Esophagus muscularis mucosa (tissue), 4 donors: ENCODE data around the gene RAB40B. TPM values are rescaled to one million over a fixed set of nuclear protein-coding genes. Genes with fewer than 3 reads are reported as not detected.

Source experiments
- DNase-seq: peaks from one replicate; pipeline ENCODE4 v3.0.0-alpha.2; 2017; ENCODE audit errors: extremely low spot score
- H3K27ac ChIP-seq, 4 donors: fragments of 200-600 bp; sonication (generic); replicated peaks in 1 of 4; 1 replicate in 3 of 4; 2 replicates in 1 of 4; pipeline ENCODE4 v1.5.1; 2016 to 2019; ENCODE audit warnings: mild to moderate bottlenecking in 1 of 4
- H3K27me3 ChIP-seq, 4 donors: fragments of 200-600 bp; sonication (generic); one replicate each; pipeline versions ENCODE4 v1.5.1 to v1.6.0; 2016 to 2019
- H3K36me3 ChIP-seq, 4 donors: fragments of 200-600 bp; sonication (generic); one replicate each; pipeline ENCODE4 v1.5.1; 2016 to 2019
- H3K4me1 ChIP-seq, 4 donors: fragments of 200-600 bp; sonication (generic); one replicate each; pipeline ENCODE4 v1.5.1; 2016 to 2019
- H3K4me3 ChIP-seq, 4 donors: fragments of 200-600 bp; sonication (generic); 1 replicate in 2 of 4; 2 replicates in 2 of 4; pipeline ENCODE4 v1.5.1; 2016 to 2019; ENCODE audit warnings: mild to moderate bottlenecking in 4 of 4, moderate library complexity in 1 of 4
- H3K9me3 ChIP-seq, 4 donors: fragments of 200-600 bp; sonication (generic); 1 replicate in 3 of 4; 2 replicates in 1 of 4; pipeline ENCODE4 v1.5.1; 2016 to 2019
- EP300 ChIP-seq: sonication (generic); formaldehyde crosslinking; IDR thresholded peaks from one replicate; pipeline ENCODE4 v1.6.1; 2017; ENCODE audit warnings: antibody characterized with exemption
- POLR2A ChIP-seq: fragments of 450-650 bp; IDR thresholded peaks from one replicate; pipeline ENCODE4 v1.6.1; 2017; ENCODE audit warnings: antibody characterized with exemption, moderate library complexity, mild to moderate bottlenecking, low read depth
- POLR2AphosphoS5 ChIP-seq, 2 donors: sonication (generic); formaldehyde crosslinking; IDR thresholded peaks; one replicate each; pipeline ENCODE4 v1.6.1; 2017; ENCODE audit warnings: antibody characterized with exemption in 2 of 2
- WGBS: methylation state at CpG from one replicate; pipeline ENCODE4 v1.1.5; 2018; 5-methylcytosine and 5-hydroxymethylcytosine counted together
- intact Hi-C: fragments of 100-400 bp; cut with DNase I; formaldehyde crosslinking; loops from one replicate; pipeline ENCODE4 v1.15.1; 2023
- total RNA-seq, 4 donors: library from RNA; depleted of rRNA; stranded (reverse); fragments of >200 nt; gene quantifications; one replicate each; pipeline versions ENCODE4 v1.1.0 to v1.2.1, GENCODE V29; 2016
- TF ChIP-seq, protein P1 (sequence below), 3 experiments: fragments of 200-600 bp in 2 of 3; fragments of 450-650 bp in 1 of 3; sonication (generic) in 2 of 3; IDR thresholded peaks; one replicate each; pipeline ENCODE4 v1.5.1; 2017 to 2019; ENCODE audit warnings: antibody characterized with exemption in 3 of 3, mild to moderate bottlenecking in 2 of 3, moderate library complexity in 1 of 3

The RAB40B gene
- total RNA-seq, 4 donors from 2014 or later = 6.2 to 24.3 (median 19.4) TPM

DNA sequence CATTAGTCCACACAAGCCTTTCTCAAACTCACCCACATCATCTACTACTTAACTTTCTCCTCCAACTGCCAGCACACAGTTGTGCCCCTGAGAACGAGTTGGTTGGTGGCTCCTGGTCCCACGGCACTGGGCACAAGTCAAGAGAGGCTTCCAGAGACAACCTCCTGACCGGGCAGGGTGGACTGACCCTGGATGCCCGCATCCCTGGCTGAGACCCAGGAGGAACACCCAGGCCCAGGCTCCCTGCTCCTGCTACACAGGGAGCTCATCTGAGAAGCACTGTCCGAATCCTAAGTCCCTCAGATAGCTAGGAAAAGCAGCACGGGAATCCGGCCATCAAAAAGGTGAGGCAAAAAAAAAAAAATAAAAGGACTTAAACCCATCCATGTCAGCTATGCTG lies 79.3 kb downstream of the RAB40B start:
- H3K4me3 ChIP-seq = no peak overlapping the region
- 92% methylated on average over 7 of the region's 7 CpGs for WGBS
- H3K27ac ChIP-seq = no peak overlapping the region
- peaks cover 64 to 100% (median 96%) of the 10 kb centered on the region in 4 donors for H3K36me3 ChIP-seq
- DNase-seq = no peak
- intact Hi-C loops = no loop called here
- H3K9me3 ChIP-seq = no peaks in the 10 kb centered on the region
- H3K4me1 ChIP-seq = no peaks in the 10 kb centered on the region
- no peak for TF ChIP-seq EP300
- no peak for TF ChIP-seq POLR2AphosphoS5 (IDR thresholded peaks at IDR 0.05)
- TF ChIP-seq, protein P1, sequence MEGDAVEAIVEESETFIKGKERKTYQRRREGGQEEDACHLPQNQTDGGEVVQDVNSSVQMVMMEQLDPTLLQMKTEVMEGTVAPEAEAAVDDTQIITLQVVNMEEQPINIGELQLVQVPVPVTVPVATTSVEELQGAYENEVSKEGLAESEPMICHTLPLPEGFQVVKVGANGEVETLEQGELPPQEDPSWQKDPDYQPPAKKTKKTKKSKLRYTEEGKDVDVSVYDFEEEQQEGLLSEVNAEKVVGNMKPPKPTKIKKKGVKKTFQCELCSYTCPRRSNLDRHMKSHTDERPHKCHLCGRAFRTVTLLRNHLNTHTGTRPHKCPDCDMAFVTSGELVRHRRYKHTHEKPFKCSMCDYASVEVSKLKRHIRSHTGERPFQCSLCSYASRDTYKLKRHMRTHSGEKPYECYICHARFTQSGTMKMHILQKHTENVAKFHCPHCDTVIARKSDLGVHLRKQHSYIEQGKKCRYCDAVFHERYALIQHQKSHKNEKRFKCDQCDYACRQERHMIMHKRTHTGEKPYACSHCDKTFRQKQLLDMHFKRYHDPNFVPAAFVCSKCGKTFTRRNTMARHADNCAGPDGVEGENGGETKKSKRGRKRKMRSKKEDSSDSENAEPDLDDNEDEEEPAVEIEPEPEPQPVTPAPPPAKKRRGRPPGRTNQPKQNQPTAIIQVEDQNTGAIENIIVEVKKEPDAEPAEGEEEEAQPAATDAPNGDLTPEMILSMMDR (IDR thresholded peaks at IDR 0.05) = no peak
- no peak for TF ChIP-seq POLR2A
- H3K27me3 ChIP-seq = no peaks in the 10 kb centered on the region

GRCh38 chr17:82616021-82616711 lies 82.3 kb downstream of the RAB40B start:
- Histone ChIP-seq H3K27ac (no peak overlapping the region), H3K36me3 (peaks cover 55 to 87% (median 76%) of the 10 kb centered on the region in 4 donors), H3K4me1 (peaks cover 5 to 10% (median 5%) of the 10 kb centered on the region in 4 donors), H3K4me3 (no peak overlapping the region), H3K27me3 (no peaks in the 10 kb centered on the region), H3K9me3 (no peaks in the 10 kb centered on the region)
- no peak for DNase-seq
- no peak for TF ChIP-seq EP300
- TF ChIP-seq, protein P1 (IDR thresholded peaks at IDR 0.05) = no peak
- TF ChIP-seq POLR2A = no peak
- TF ChIP-seq POLR2AphosphoS5 (IDR thresholded peaks at IDR 0.05) = no peak
- intact Hi-C loops = no loop called here
- WGBS = 83% methylated on average over 22 of the region's 22 CpGs

- H3K36me3 ChIP-seq = peaks cover 47 to 87% (median 73%) of the 10 kb centered on the region in 4 donors
- no peaks in the 10 kb centered on the region for H3K27me3 ChIP-seq
- TF ChIP-seq POLR2A (no peak), POLR2AphosphoS5 (IDR thresholded peaks at IDR 0.05) (no peak), EP300 (no peak)
- TF ChIP-seq, protein P1 (IDR thresholded peaks at IDR 0.05) = no peak
- H3K27ac ChIP-seq = no peak overlapping the region
- no peak for DNase-seq
- intact Hi-C loops = no loop called here
- H3K4me3 ChIP-seq = no peak overlapping the region
- H3K4me1 ChIP-seq = peaks cover 5 to 10% (median 7%) of the 10 kb centered on the region in 4 donors
- no peaks in the 10 kb centered on the region for H3K9me3 ChIP-seq
- 89% methylated on average over 44 of the region's 45 CpGs for WGBS
Observed at GRCh38 chr17:82615084-82616020, 83.1 kb downstream of the RAB40B start.

DNA sequence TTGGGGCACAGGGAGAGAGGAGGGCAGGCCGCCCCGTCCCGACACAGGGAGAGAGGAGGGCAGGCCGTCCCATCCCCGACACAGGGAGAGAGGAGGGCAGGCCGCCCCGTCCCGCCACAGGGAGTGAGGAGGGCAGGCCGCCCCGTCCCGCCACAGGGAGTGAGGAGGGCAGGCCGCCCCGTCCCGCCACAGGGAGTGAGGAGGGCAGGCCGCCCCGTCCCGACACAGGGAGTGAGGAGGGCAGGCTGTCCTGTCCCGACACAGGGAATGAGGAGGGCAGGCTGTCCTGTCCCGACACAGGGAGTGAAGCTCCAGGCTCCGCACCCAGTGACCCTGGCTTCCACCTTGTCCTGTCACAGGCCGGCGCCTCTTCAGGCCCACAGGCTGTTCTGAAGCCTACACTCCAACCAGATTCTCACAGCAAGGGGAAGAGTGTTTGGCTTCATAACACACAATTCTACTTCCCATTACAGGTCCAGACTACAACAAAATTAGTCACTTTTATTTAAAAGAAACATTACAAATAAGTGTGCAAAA lies 84.3 kb downstream of the RAB40B start:
- peaks cover 37 to 85% (median 69%) of the 10 kb centered on the region in 4 donors for H3K36me3 ChIP-seq
- no peaks in the 10 kb centered on the region for H3K9me3 ChIP-seq
- no peak overlapping the region for H3K4me3 ChIP-seq
- H3K27me3 ChIP-seq = no peaks in the 10 kb centered on the region
- no peak for DNase-seq
- intact Hi-C loops = no loop called here
- TF ChIP-seq POLR2A (no peak), EP300 (no peak), POLR2AphosphoS5 (IDR thresholded peaks at IDR 0.05) (no peak)
- TF ChIP-seq, protein P1 (IDR thresholded peaks at IDR 0.05) = no peak
- peaks cover 5 to 10% (median 7%) of the 10 kb centered on the region in 4 donors for H3K4me1 ChIP-seq
- WGBS = 74% methylated on average over 8 of the region's 22 CpGs
- no peak overlapping the region for H3K27ac ChIP-seq
